Ectodermal cell (in vitro differentiated cells): ENCODE results near the gene ZNF77. TPM values are rescaled to one million over a fixed set of nuclear protein-coding genes. Genes with fewer than 3 reads are reported as not detected.
A peak's percentile ranks its signal among the peaks of the same experiment; 100 is the strongest.
"Not testable (repeated sequence)": the region's sequence is repeated elsewhere in the genome, so short reads cannot be mapped to it uniquely, and the experiment has no call there.

Source experiments
- H3K27ac ChIP-seq: 2 replicates; pipeline ENCODE4 v1.7.0; 2013; ENCODE audit warnings: mild to moderate bottlenecking, low read depth, low read length; ENCODE audit not compliant: insufficient read depth, poor library complexity, severe bottlenecking
- H3K27me3 ChIP-seq: 2 replicates; pipeline ENCODE4 v1.7.0; 2013; ENCODE audit warnings: mild to moderate bottlenecking, low read length; ENCODE audit not compliant: insufficient read depth, control insufficient read depth, poor library complexity, severe bottlenecking
- H3K36me3 ChIP-seq: one replicate; pipeline ENCODE4 v1.7.0; 2013; ENCODE audit warnings: low read length; ENCODE audit not compliant: control insufficient read depth, insufficient read depth
- H3K4me1 ChIP-seq: one replicate; pipeline ENCODE4 v1.7.0; 2013; ENCODE audit warnings: low read length; ENCODE audit not compliant: control insufficient read depth, insufficient read depth
- H3K4me3 ChIP-seq: 2 replicates; pipeline ENCODE4 v1.7.0; 2013; ENCODE audit warnings: low read depth, low read length, control low read depth; ENCODE audit not compliant: insufficient read depth
- H3K9me3 ChIP-seq: 2 replicates; pipeline ENCODE4 v1.7.0; 2013; ENCODE audit warnings: mild to moderate bottlenecking, low read length, moderate library complexity; ENCODE audit not compliant: control insufficient read depth
- WGBS, 2 experiments: methylation state at CpG; one replicate each; pipeline ENCODE4 v1.1.7; 2013; ENCODE audit warnings: missing lambda C conversion rate in 2 of 2; 5-methylcytosine and 5-hydroxymethylcytosine counted together
- polyA plus RNA-seq, 4 experiments: library from polyadenylated mRNA; stranded (reverse); fragments of 50-300 nt; gene quantifications; one replicate each; pipeline ENCODE4 v1.2.3, GENCODE V29; 2013

Gene ZNF77
- polyA plus RNA-seq (2013, experiment 1 of 4): 9.6 TPM
- 9.6 TPM for polyA plus RNA-seq (2013, experiment 2 of 4)
- 9.5 TPM for polyA plus RNA-seq (2013, experiment 3 of 4)
- 11.5 TPM for polyA plus RNA-seq (2013, experiment 4 of 4)

- Histone ChIP-seq H3K27me3 (no peaks in the 10 kb centered on the region), H3K4me3 (peak within 1 kb of the TSS; percentile 90), H3K27ac (peak within 1 kb of the TSS; percentile 55), H3K4me1 (peaks cover 10% of the 10 kb centered on the region), H3K9me3 (no peaks in the 10 kb centered on the region), H3K36me3 (no peaks in the 10 kb centered on the region)
- WGBS, 2 experiments: 4 to 5% methylated on average over 74 of the region's 74 CpGs
These were observed at the start of gene ZNF77 for GRCh38 chr19:2944775-2945574. TSS of gene ZNF77 (minus strand) at chr19:2944971. CDS start at chr19:2944840, 131 bp downstream.

DNA sequence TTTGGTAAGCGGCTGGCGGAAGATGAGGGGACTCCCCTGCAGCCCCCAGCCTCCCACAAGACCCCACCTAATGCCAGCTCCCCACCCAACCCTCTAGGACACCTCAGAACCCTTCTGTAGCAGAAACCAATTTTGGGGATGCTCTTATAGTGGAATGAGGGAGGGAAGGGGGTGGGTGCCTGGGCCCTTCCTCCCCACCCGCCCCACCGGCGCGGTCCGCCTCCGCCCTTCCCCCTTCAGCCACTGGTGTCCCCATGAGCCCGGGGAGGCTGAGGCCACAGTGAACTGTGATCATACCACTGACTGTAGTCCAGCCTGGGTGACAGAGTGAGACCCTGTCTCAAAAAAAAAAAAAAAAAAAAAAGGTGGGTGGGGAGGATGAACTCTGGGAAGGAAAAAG, 48.8 kb upstream of the ZNF77 start:
- Histone ChIP-seq H3K4me3 (no peak overlapping the region), H3K4me1 (no peaks in the 10 kb centered on the region), H3K27me3 (peaks cover 3% of the 10 kb centered on the region), H3K27ac (no peak overlapping the region), H3K9me3 (no peaks in the 10 kb centered on the region), H3K36me3 (no peaks in the 10 kb centered on the region)
- 78 to 83% methylated on average over 9 of the region's 9 CpGs for WGBS, 2 experiments

DNA sequence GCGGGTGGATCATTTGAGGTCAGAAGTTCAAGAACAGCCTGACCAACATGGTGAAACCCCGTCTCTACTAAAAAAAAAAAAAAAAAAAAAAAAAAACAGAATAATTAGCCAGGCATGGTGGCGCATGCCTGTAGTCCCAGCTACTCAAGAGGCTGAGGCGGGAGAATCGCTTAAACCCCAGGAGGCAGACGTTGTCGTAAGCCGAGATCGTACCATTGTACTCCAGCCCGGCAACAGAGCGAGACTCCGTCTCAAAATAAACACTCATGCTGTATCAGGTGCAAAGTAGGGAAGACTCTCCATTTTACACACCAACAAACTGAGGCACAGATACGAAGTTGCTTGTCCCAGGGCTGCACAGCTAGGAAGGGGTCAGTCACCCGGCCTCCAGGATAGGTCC, 48.2 kb upstream of the ZNF77 start:
- Histone ChIP-seq H3K4me1 (peaks cover 1% of the 10 kb centered on the region), H3K36me3 (no peaks in the 10 kb centered on the region), H3K9me3 (no peaks in the 10 kb centered on the region), H3K27ac (no peak overlapping the region), H3K27me3 (peaks cover 9% of the 10 kb centered on the region), H3K4me3 (no peak overlapping the region)
- 63 to 64% methylated on average over 14 of the region's 14 CpGs for WGBS, 2 experiments

DNA sequence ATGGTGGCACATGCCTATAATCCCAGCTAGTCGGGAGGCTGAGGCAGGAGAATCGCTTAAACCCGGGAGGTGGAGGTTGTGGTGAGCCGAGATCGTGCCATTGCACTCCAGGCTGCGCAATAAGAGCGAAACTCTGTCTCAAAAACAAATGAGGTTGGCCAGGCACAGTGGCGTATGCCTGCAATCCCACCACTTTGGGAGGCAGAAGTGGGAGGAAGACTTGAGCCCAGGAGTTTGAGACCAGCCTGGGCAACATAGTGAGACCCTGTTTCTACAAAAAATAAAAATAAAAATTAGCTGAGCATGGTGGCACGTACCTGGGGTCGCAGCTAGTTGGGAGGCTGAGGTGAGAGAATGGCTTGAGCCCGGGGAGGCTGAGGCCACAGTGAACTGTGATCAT, 47.6 kb upstream of the ZNF77 start:
- WGBS, 2 experiments: 91 to 92% methylated on average over 11 of the region's 11 CpGs
- H3K27ac ChIP-seq, H3K4me3 ChIP-seq, H3K4me1 ChIP-seq, H3K9me3 ChIP-seq, H3K36me3 ChIP-seq: not testable (repeated sequence)
- H3K27me3 ChIP-seq: peaks cover 13% of the 10 kb centered on the region

DNA sequence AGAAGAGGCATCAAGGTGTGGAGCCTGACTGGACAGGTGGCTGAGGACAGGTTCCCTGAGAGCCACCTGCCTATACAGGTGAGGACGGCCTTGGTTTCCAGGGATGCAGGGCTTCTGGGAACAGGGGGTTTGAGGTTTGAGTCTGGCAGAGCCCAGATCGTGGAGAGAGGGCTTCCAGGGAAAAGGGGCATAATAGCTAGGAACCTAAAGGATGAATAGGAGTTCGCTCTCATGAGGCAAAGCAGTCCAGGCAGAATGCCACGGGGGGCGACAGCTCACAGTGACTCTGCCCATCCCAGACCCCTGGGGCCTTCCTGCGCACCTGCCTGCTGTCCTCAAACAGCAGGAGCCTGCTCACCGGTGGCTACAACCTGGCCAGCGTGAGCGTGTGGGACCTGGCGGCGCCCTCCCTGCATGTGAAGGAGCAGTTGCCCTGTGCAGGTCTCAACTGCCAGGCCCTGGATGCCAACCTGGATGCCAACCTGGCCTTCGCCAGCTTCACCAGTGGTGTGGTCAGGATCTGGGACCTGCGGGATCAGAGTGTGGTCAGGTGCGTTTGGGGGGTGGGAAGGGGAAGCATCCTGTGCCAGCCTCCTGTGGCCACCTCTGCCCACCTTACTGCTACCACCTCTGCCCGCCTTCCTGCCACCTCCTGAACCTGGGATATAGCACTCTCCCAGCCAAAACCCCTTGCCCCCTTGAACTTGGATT, 44.6 kb upstream of the ZNF77 start:
- Histone ChIP-seq H3K9me3 (no peaks in the 10 kb centered on the region), H3K36me3 (no peaks in the 10 kb centered on the region)
- WGBS, 2 experiments: 91 to 92% methylated on average over 15 of the region's 15 CpGs

GRCh38 chr19:2988568-2988967, 43.8 kb upstream of the ZNF77 start:
- peaks cover 20% of the 10 kb centered on the region for H3K4me1 ChIP-seq
- H3K4me3 ChIP-seq: no peak overlapping the region
- H3K27me3 ChIP-seq: peaks cover 45% of the 10 kb centered on the region
- WGBS, 2 experiments: 84 to 89% methylated on average over 3 of the region's 3 CpGs
- no peaks in the 10 kb centered on the region for H3K36me3 ChIP-seq
- no peak overlapping the region for H3K27ac ChIP-seq
- H3K9me3 ChIP-seq: no peaks in the 10 kb centered on the region

More for the DNA sequence above, 44.6 kb upstream of the ZNF77 start:
- H3K4me3 ChIP-seq: no peak overlapping the region
- no peak overlapping the region for H3K27ac ChIP-seq
- H3K27me3 ChIP-seq: peaks cover 37% of the 10 kb centered on the region
- peaks cover 16% of the 10 kb centered on the region for H3K4me1 ChIP-seq

- WGBS, 2 experiments: 79% methylated on average over 12 of the region's 12 CpGs
- peaks cover 26% of the 10 kb centered on the region for H3K4me1 ChIP-seq
- no peaks in the 10 kb centered on the region for H3K9me3 ChIP-seq
- H3K27ac ChIP-seq: no peak overlapping the region
- H3K4me3 ChIP-seq: no peak overlapping the region
- no peaks in the 10 kb centered on the region for H3K36me3 ChIP-seq
- peaks cover 53% of the 10 kb centered on the region for H3K27me3 ChIP-seq
These were observed 43.0 kb upstream of the ZNF77 start for GRCh38 chr19:2987797-2988196.

DNA sequence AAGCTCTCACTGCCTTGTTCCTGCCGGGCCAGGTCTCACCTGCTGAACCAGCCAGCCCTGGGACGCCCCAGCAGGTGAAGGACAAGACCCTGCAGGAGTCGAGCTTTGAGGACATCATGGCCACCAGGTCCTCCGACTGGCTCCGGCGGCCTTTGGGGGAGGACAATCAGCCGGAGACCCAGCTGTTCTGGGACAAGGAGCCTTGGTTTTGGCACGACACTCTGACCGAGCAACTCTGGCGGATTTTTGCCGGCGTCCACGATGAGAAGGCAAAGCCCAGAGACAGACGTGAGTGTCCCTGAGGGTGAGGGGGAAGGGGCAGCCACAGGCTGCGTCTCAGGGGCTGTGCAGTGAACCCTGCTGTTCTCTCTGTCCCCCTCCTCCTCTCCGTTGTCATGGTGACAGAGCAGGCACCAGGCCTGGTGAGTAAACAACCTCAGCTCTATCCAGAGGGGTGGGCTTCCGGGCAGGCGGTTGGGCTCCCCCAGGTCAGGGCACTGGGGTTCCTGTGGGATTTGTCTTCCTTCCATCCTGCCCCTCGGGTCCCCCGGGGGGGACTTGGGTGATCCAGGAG, 42.3 kb upstream of the ZNF77 start:
- H3K4me1 ChIP-seq: peaks cover 30% of the 10 kb centered on the region
- H3K36me3 ChIP-seq: no peaks in the 10 kb centered on the region
- H3K27me3 ChIP-seq: peaks cover 60% of the 10 kb centered on the region
- WGBS, 2 experiments: 5 to 9% methylated on average over 20 of the region's 20 CpGs
- peak overlapping the region; percentile 22 for H3K4me3 ChIP-seq
- peak overlapping the region; percentile 69 for H3K27ac ChIP-seq
- H3K9me3 ChIP-seq: no peaks in the 10 kb centered on the region

DNA sequence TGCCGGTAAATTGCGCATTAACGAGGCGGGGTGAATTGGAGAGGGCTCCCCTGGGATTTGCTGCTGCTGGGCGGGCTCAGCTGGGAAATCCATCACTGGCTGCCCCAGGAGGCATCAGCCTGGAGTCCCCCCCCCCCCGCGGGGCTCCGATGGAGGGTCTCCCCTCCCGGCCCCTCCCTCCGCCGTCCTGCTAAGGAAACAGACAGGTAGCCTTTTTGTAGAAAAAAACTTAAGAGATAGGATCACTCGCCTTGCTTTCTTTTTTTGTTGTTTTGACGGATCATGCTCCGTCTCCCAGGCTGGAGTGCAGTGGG, 39.4 kb upstream of the ZNF77 start:
- 0 to 1% methylated on average over 14 of the region's 14 CpGs for WGBS, 2 experiments
- Histone ChIP-seq H3K27me3 (peaks cover 89% of the 10 kb centered on the region), H3K27ac (no peak overlapping the region), H3K9me3 (no peaks in the 10 kb centered on the region), H3K4me1 (peaks cover 30% of the 10 kb centered on the region), H3K4me3 (peak overlapping the region; percentile 6), H3K36me3 (no peaks in the 10 kb centered on the region)
